Neural progenitor cell (in vitro differentiated cells): Measurements from ENCODE around the gene ATG3.

Experiments used
- EZH2 ChIP-seq: fragments of 200-600 bp; sonication (generic); IDR thresholded peaks from 2 replicates; pipeline ENCODE4 v1.6.1; 2017; ENCODE audit warnings: antibody characterized with exemption, mild to moderate bottlenecking, moderate library complexity
- EZH2phosphoT487 ChIP-seq: fragments of 200-600 bp; sonication (generic); IDR thresholded peaks from 2 replicates; pipeline ENCODE4 v1.6.1; 2017; ENCODE audit warnings: antibody characterized with exemption
- TF ChIP-seq, protein P1 (sequence below): fragments of 200-600 bp; sonication (generic); IDR thresholded peaks from 2 replicates; pipeline ENCODE4 v1.5.1; 2017; ENCODE audit warnings: antibody characterized with exemption, mild to moderate bottlenecking

DNA sequence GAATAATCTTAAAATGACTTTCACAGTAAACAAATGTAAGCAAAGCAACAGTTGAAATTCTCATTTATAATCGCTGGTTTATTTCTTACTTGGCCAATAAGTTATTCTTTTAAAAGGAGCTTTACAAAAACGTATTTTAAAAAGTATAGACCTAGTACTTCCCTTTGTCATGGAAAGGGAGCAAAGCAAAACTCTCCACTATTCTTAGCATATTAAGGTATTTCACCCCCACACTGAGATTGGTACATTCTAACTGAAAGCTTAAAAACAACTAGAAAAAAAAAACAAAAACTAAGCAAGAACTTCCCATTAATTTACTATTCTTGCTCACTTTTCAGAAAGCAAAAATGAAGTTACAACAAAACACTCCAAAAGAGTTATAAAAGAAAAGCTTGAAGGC, 1.5 kb downstream of the ATG3 start:
- TF ChIP-seq, protein P1, sequence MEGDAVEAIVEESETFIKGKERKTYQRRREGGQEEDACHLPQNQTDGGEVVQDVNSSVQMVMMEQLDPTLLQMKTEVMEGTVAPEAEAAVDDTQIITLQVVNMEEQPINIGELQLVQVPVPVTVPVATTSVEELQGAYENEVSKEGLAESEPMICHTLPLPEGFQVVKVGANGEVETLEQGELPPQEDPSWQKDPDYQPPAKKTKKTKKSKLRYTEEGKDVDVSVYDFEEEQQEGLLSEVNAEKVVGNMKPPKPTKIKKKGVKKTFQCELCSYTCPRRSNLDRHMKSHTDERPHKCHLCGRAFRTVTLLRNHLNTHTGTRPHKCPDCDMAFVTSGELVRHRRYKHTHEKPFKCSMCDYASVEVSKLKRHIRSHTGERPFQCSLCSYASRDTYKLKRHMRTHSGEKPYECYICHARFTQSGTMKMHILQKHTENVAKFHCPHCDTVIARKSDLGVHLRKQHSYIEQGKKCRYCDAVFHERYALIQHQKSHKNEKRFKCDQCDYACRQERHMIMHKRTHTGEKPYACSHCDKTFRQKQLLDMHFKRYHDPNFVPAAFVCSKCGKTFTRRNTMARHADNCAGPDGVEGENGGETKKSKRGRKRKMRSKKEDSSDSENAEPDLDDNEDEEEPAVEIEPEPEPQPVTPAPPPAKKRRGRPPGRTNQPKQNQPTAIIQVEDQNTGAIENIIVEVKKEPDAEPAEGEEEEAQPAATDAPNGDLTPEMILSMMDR, result no peak
- TF ChIP-seq EZH2 (no peak), EZH2phosphoT487 (no peak)
